ENCODE measurements around the gene EFS. TPM values are rescaled to one million over a fixed set of nuclear protein-coding genes. Genes with fewer than 3 reads are reported as not detected.

Gene EFS
- total RNA-seq, 6 experiments from 2014 or later = 0.19 to 0.60 (median 0.39) TPM

DNA sequence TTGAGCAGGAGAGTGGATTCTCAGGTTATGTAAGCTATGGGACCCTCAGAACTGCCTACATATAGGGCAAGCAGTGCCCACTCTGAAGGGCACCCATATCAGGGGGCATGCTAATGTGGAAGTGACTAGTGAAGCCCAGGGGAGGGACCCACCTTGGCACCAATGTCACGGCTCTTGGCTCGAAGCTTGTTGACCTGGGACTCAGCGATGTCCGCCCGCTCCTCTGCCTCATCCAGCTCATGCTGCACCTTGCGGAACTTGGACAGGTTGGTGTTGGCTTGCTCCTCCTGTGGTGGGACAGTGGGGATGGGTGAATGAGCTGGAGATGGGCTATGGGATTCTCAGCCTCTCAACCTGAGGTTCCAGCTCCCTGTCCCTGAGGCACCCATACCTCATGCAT, 17.3 kb upstream of the EFS start:
- no peaks in the 10 kb centered on the region for H3K9me3 ChIP-seq
- H3K4me3 ChIP-seq = no peak overlapping the region
- no peak overlapping the region for H3K27ac ChIP-seq
- no peaks in the 10 kb centered on the region for H3K4me1 ChIP-seq
- DNase-seq (no peak), ATAC-seq (no peak)
- H3K36me3 ChIP-seq = no peaks in the 10 kb centered on the region
- no CpG with 5 or more reads among the region's 6 CpGs for WGBS (ENCODE audit: insufficient coverage, low coverage, low lambda C conversion rate, missing lambda C conversion rate)
- no peak for TF ChIP-seq POLR2A (IDR thresholded peaks at IDR 0.05)
- TF ChIP-seq, protein P1, sequence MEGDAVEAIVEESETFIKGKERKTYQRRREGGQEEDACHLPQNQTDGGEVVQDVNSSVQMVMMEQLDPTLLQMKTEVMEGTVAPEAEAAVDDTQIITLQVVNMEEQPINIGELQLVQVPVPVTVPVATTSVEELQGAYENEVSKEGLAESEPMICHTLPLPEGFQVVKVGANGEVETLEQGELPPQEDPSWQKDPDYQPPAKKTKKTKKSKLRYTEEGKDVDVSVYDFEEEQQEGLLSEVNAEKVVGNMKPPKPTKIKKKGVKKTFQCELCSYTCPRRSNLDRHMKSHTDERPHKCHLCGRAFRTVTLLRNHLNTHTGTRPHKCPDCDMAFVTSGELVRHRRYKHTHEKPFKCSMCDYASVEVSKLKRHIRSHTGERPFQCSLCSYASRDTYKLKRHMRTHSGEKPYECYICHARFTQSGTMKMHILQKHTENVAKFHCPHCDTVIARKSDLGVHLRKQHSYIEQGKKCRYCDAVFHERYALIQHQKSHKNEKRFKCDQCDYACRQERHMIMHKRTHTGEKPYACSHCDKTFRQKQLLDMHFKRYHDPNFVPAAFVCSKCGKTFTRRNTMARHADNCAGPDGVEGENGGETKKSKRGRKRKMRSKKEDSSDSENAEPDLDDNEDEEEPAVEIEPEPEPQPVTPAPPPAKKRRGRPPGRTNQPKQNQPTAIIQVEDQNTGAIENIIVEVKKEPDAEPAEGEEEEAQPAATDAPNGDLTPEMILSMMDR (IDR thresholded peaks at IDR 0.05) = no peak
- no peaks in the 10 kb centered on the region for H3K27me3 ChIP-seq
- intact Hi-C loops (cut with DNase I) = loop anchor here in 1 of 2 donors (10.0 kb wide), 1 partner anchor 257 kb away; no protein-coding TSS in a partner anchor

DNA sequence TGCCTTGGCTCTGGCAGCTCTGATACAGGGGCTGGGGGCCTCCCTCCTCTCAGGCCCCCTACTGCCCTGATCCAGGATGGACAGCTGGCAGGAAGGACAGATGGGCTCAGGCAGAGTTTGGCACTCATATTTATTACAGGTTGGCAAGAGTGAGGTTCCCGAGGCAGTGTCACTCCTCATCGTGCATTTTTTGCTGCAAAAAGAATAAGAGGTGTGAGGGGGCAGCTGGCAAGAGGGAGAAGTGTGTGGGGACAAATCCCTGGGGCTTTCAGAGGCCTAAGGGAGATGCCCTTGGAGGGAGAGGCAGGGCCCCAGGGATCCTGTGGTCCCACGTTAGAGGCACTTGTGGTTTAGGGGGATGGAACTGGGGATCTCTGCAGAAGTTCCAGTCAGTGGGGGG, 16.9 kb upstream of the EFS start:
- ATAC-seq = no peak
- 29% methylated on average over 1 of the region's 3 CpGs for whole genome bisulfite sequencing (ENCODE audit: insufficient coverage, low coverage, low lambda C conversion rate, missing lambda C conversion rate)
- Histone ChIP-seq H3K27me3 (no peaks in the 10 kb centered on the region), H3K27ac (no peak overlapping the region), H3K36me3 (no peaks in the 10 kb centered on the region), H3K4me3 (no peak overlapping the region), H3K9me3 (no peaks in the 10 kb centered on the region), H3K4me1 (no peaks in the 10 kb centered on the region)
- intact Hi-C loops (cut with DNase I) = loop anchor here in 1 of 2 donors (10.0 kb wide), 1 partner anchor 257 kb away; no protein-coding TSS in a partner anchor
- no peak for DNase-seq
- TF ChIP-seq, protein P1 (IDR thresholded peaks at IDR 0.05) = no peak
- TF ChIP-seq POLR2A (IDR thresholded peaks at IDR 0.05) = no peak

DNA sequence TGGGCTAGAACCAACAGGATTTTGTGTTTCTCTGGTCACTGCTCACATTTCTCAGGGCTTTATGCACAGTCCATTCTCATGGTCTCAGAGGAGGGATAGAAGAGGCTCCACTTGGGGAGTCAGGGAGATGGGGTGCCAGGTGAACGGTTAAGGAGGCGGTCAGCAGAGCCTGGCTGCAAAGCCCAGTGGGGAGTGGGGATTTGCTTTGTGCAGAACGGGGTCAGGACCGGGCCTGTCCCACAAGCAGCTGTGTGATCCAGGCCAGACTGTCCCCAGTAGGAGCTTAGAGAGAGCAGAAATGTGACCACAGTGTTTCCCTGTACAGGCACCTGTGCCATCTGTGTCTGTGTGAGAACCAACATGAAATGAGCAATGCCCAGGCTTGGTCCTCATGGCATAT, 16.0 kb upstream of the EFS start:
- H3K9me3 ChIP-seq = no peaks in the 10 kb centered on the region
- no peak for TF ChIP-seq POLR2A (IDR thresholded peaks at IDR 0.05)
- TF ChIP-seq, protein P1 (IDR thresholded peaks at IDR 0.05) = no peak
- no peak overlapping the region for H3K4me3 ChIP-seq
- no peaks in the 10 kb centered on the region for H3K4me1 ChIP-seq
- DNase-seq (no peak), ATAC-seq (no peak)
- no peaks in the 10 kb centered on the region for H3K27me3 ChIP-seq
- H3K27ac ChIP-seq = no peak overlapping the region
- WGBS (ENCODE audit: insufficient coverage, low coverage, low lambda C conversion rate, missing lambda C conversion rate) = 34% methylated on average over 3 of the region's 4 CpGs
- intact Hi-C loops (cut with DNase I) = loop anchor here in 1 of 2 donors (10.0 kb wide), 1 partner anchor 256 kb away; no protein-coding TSS in a partner anchor
- H3K36me3 ChIP-seq = no peaks in the 10 kb centered on the region

DNA sequence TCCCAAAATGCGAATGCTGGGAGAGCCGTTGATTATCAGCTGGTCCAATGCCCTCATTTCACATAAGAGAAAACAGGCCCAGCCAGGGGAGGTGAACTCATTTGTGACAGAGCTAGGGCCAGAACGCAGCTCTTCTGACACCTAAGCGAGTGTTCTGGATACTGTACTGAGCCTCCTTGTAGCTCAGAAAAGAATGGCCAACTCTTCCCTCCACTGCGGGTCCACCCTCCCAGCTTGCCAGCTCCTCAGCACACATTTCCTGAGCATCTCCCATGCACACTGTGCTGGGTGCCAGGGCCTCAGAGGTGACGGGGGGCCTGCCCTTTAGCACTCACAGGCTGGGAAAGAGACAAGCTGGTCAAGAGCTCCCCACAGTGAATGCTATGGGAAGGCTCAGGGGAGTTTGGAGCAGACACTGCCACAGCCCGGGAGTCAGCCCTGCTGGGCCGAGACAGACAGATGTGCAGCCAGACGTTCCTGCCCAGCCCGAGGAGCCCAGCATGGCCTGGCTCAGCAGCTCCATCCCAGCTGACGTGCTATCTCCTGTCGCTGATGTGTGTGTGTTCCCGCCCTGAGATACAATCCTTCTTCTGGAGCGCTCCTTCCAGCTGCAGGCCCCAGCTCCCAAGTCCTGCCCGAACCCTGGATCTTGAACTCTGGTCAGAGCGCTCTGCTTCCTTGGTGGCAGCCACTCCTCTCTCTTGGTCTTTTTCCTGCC, 15.4 kb upstream of the EFS start:
- no peaks in the 10 kb centered on the region for H3K27me3 ChIP-seq
- no peak overlapping the region for H3K27ac ChIP-seq
- no peaks in the 10 kb centered on the region for H3K4me1 ChIP-seq
- ATAC-seq (peak in 3 of 4 donors; percentile 2 to 18 (median 12)), DNase-seq (no peak)
- no peak overlapping the region for H3K4me3 ChIP-seq
- 32% methylated on average over 7 of the region's 16 CpGs for WGBS (ENCODE audit: insufficient coverage, low coverage, low lambda C conversion rate, missing lambda C conversion rate)
- H3K36me3 ChIP-seq = no peaks in the 10 kb centered on the region
- no peak for TF ChIP-seq POLR2A (IDR thresholded peaks at IDR 0.05)
- TF ChIP-seq, protein P1 (IDR thresholded peaks at IDR 0.05) = no peak
- no peaks in the 10 kb centered on the region for H3K9me3 ChIP-seq
- intact Hi-C loops (cut with DNase I) = loop anchor here in 1 of 2 donors (10.0 kb wide), 1 partner anchor 256 kb away; no protein-coding TSS in a partner anchor
